ENCODE data around the gene ULK4.

DNA sequence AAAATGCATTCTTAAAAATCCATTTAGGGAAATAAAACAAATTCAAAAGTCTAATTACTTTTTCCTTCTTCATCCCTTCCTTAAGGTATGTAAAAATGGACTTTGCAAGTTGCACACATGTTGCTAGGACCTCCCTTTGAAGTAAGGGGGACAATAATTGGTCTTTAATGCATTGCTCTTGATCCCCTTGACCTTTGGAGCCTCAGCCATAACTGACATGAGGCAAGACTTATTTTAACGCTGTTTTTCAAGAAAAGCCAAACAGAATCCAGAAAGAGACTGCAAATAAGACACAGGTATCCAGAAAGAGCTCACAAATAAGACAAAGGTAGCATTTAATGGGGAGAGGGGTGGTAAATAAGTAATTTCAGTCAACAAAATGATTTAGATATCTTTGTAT, 301.4 kb downstream of the ULK4 start:
- TF ChIP-seq CTCF (IDR thresholded peaks at IDR 0.05 in 2 of 3, conservative IDR thresholded peaks at IDR 0.05 in 1 of 3; ENCODE audit: borderline replicate concordance in 1 of 3, insufficient read depth in 1 of 3, low read depth in 2 of 3, low read length in 2 of 3) (no peak), CEBPB (IDR thresholded peaks at IDR 0.05; ENCODE audit: low read depth) (no peak), RAD21 (IDR thresholded peaks at IDR 0.05; ENCODE audit: low read depth) (no peak), POLR2A (IDR thresholded peaks at IDR 0.05; ENCODE audit: borderline replicate concordance, extremely low read depth, insufficient read depth, insufficient read length) (no peak), EZH2 (IDR thresholded peaks at IDR 0.05) (no peak), POLR2AphosphoS5 (IDR thresholded peaks at IDR 0.05; ENCODE audit: low read depth, low read length) (no peak)
- TF ChIP-seq, protein P1, sequence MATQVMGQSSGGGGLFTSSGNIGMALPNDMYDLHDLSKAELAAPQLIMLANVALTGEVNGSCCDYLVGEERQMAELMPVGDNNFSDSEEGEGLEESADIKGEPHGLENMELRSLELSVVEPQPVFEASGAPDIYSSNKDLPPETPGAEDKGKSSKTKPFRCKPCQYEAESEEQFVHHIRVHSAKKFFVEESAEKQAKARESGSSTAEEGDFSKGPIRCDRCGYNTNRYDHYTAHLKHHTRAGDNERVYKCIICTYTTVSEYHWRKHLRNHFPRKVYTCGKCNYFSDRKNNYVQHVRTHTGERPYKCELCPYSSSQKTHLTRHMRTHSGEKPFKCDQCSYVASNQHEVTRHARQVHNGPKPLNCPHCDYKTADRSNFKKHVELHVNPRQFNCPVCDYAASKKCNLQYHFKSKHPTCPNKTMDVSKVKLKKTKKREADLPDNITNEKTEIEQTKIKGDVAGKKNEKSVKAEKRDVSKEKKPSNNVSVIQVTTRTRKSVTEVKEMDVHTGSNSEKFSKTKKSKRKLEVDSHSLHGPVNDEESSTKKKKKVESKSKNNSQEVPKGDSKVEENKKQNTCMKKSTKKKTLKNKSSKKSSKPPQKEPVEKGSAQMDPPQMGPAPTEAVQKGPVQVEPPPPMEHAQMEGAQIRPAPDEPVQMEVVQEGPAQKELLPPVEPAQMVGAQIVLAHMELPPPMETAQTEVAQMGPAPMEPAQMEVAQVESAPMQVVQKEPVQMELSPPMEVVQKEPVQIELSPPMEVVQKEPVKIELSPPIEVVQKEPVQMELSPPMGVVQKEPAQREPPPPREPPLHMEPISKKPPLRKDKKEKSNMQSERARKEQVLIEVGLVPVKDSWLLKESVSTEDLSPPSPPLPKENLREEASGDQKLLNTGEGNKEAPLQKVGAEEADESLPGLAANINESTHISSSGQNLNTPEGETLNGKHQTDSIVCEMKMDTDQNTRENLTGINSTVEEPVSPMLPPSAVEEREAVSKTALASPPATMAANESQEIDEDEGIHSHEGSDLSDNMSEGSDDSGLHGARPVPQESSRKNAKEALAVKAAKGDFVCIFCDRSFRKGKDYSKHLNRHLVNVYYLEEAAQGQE (IDR thresholded peaks at IDR 0.05; ENCODE audit: low read depth) = no peak
